ENCODE measurements around the gene RHOF.
A peak's percentile ranks its signal among the peaks of the same experiment; 100 is the strongest.

The RHOF gene

DNA sequence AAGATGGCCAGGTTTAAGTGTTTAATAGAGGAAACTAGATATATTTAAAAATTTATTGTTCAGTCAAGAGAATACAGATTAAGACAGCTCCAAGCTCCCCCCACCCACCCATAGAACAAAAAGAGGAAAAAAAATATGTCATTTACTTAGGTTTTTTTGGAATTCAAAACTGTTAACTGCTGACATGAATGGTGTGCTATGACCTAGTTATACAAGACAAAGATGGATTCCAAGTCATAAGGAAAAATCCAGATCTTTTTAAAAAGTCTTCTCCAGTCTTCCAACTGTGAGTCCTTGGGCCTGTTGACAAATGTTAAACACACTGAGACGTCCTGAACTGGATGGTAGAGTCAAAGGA, 9.0 kb upstream of the RHOF start:
- no peaks in the 10 kb centered on the region for H3K9me3 ChIP-seq (ENCODE audit: insufficient read depth, low read depth, low read length)
- 0% methylated on average over 1 of the region's 1 CpG for WGBS
- peaks cover 35% of the 10 kb centered on the region for H3K4me1 ChIP-seq (ENCODE audit: insufficient read depth, low read length)
- H3K27me3 ChIP-seq (ENCODE audit: insufficient read depth, low read length), result no peaks in the 10 kb centered on the region
- H3K9ac ChIP-seq (ENCODE audit: low read depth, low read length), result peak overlapping the region; percentile 99
- peaks cover 13% of the 10 kb centered on the region for H3K36me3 ChIP-seq (ENCODE audit: insufficient read depth, low read length)
- H3K4me3 ChIP-seq (ENCODE audit: low read length), result peak overlapping the region; percentile 78
- peak overlapping the region; percentile 99 for H3K27ac ChIP-seq (ENCODE audit: low read depth, low read length)

DNA sequence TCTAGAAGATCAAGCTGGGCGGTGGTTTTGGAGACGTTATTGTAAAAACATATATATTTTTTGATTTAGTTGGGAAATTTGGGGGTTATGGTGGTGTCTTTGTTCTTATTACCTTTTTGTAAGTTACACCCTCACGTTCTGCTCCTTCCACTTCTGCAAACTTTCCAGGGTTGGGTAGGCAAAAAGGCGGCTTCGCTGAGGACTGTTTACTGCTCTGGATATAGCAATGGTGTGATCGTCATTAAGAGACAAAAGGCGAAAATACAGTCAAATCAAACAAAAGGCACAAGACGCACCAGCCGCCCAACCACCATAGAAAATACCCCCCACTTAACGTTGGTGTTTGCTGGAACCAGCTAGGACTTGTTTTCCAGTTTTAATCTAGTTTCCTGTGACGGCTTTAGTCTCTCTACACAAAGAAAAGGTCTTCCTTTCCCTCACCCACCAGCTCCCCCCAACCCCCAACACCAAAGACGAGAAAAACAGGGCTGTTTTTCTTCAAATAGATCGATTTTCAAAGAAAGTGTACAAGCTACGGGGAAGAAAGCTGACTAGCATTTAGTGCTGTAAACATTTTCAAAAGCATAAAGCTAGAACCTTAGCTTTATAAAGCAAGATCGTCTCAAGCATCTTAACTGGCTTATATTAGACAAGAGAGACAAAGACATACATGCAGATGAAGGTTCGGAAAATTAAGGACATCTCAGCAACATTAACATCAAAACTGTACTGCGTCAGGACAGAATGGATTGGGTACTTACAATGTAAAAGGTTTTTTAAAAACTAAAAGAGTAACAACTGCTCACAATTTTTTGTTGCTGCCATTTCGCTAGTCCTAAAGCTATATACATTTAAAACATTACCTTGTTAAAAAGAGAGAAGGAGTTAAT, 8.4 kb upstream of the RHOF start:
- Histone ChIP-seq H3K27ac (ENCODE audit: low read depth, low read length) (peak overlapping the region; percentile 99), H3K27me3 (ENCODE audit: insufficient read depth, low read length) (no peaks in the 10 kb centered on the region), H3K9ac (ENCODE audit: low read depth, low read length) (peak overlapping the region; percentile 99), H3K36me3 (ENCODE audit: insufficient read depth, low read length) (peaks cover 11% of the 10 kb centered on the region), H3K9me3 (ENCODE audit: insufficient read depth, low read depth, low read length) (no peaks in the 10 kb centered on the region), H3K4me3 (ENCODE audit: low read length) (peak overlapping the region; percentile 78), H3K4me1 (ENCODE audit: insufficient read depth, low read length) (peaks cover 31% of the 10 kb centered on the region)
- WGBS, result 1% methylated on average over 13 of the region's 18 CpGs

DNA sequence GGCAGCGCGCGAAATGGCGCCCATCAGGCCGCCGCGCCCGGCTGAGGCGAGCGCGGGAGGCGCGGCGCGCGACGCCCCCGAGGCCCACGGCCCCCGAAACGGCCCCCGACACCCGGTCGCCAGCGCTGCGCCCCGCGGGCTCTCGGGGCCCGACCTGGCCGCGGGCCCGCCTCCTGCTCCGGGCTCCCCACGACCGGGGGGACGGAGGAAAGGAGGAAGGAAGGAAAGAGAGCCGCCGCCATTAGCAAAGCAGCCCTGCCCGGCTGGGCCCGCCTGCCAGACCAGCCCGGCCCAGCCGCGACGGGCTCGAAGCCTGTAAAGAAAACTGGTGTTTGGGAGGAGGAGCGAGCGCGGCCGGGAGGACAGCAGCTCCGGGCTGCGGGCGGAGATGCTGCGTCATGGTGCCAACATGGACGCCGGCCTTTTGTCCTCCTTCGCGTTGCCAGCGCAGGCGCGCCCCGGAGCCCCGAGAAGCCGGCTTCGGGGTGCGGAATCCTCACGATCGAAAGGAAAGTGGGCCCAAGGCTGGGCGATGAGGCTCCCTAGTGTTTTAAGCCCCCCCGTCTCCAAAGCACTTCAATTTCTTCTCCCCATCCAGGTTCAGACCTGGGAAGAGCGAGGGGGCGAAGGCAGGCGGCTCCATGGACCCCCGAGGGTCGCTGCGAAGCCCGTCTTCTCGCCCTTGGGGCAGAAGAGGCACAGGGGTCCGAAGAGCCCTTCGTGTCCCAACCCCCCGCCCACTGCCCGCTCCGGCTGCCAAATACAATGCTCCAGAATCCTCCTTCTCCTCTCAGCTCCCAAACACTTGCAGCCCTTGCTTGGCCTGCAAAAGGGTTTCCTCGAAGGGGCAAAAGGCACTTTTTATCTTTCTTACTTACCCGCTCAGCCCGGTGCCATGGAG, 7.5 kb upstream of the RHOF start:
- Histone ChIP-seq H3K9me3 (ENCODE audit: insufficient read depth, low read depth, low read length) (no peaks in the 10 kb centered on the region), H3K9ac (ENCODE audit: low read depth, low read length) (peak overlapping the region; percentile 99), H3K27ac (ENCODE audit: low read depth, low read length) (peak overlapping the region; percentile 99), H3K4me3 (ENCODE audit: low read length) (peak overlapping the region; percentile 78), H3K27me3 (ENCODE audit: insufficient read depth, low read length) (no peaks in the 10 kb centered on the region), H3K4me1 (ENCODE audit: insufficient read depth, low read length) (peaks cover 24% of the 10 kb centered on the region), H3K36me3 (ENCODE audit: insufficient read depth, low read length) (peaks cover 16% of the 10 kb centered on the region)
- WGBS, result under 1% methylated on average over 86 of the region's 86 CpGs

DNA sequence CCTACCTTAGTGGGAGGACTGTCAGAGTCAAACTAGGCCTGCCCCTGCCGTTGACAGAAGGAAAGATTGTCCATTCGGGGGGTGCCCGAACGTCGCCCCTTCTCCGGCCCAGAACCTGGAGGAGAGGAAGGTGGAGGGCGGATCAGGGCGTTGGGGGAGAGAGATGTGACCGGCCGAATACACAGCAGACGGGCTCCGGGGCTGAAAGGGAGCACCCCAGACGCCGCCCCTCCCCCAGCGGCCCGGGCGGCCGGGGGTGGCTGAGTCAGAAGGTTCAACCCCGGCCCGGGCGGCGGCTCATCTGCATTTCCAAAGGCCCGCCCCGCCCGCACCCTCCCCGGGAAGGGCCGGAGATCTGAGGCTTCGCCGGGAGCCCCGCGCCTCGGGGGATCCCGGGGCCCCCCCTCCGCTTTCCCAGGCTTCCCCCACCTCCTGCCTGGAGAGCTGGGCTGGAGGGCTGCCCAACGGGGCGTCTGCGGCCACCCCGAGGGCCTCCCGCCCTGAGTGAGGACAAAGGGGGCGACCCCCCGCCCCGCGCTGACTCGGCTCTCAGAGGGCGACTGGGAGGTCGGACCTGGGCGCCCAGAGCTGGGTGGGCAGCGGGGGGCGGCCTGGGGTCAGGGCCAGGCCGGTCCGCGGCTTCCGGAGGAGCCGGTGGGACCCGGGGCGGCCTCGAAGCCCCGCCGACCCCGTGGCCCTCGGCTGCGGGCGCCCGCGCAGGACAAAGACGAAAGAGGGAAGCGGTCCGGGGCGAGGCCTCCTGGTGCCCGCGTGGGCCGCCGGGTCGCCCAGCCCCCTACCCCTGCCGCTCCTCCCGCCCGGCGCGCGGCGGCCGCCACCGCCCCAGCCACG, 6.6 kb upstream of the RHOF start:
- H3K4me1 ChIP-seq (ENCODE audit: insufficient read depth, low read length), result peaks cover 25% of the 10 kb centered on the region
- H3K27me3 ChIP-seq (ENCODE audit: insufficient read depth, low read length), result no peaks in the 10 kb centered on the region
- peak overlapping the region; percentile 99 for H3K27ac ChIP-seq (ENCODE audit: low read depth, low read length)
- no peaks in the 10 kb centered on the region for H3K9me3 ChIP-seq (ENCODE audit: insufficient read depth, low read depth, low read length)
- under 1% methylated on average over 84 of the region's 84 CpGs for WGBS
- peaks cover 18% of the 10 kb centered on the region for H3K36me3 ChIP-seq (ENCODE audit: insufficient read depth, low read length)
- H3K9ac ChIP-seq (ENCODE audit: low read depth, low read length), result peak overlapping the region; percentile 99
- peak overlapping the region; percentile 78 for H3K4me3 ChIP-seq (ENCODE audit: low read length)

DNA sequence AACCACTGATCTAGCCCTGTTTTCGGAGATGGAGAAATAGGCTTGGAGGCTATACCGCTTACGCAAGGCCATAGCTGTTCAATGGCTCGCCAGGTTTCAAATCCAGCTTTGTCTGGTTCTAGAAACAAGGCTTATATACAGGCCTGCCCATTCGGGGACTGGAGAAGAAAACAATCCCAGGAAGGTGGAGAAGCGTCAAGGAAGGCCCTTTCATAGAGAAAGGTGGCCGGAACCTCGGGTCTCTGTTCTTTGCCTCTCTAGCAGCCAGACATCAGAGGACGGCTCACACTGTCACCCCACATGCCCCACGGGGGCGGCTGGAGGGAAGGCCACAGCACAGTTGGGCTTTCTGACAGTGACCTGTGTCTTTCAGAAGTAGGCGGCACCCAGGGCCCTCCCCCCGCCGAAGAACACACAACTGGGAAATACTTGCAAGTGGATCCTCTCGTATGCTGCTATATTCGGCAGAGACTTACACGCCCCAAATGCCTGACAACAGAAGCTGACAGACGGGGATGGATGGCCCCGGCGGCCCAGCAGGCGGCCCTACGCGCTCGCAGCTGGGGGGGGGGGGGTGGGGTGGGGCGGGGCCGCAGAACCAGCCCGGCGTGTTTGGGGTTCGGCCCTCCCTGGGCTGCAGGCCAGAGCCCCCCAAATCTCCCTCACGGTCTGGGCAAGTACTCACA, 5.8 kb upstream of the RHOF start:
- Histone ChIP-seq H3K9ac (ENCODE audit: low read depth, low read length) (peak overlapping the region; percentile 99), H3K27me3 (ENCODE audit: insufficient read depth, low read length) (no peaks in the 10 kb centered on the region), H3K4me1 (ENCODE audit: insufficient read depth, low read length) (peaks cover 25% of the 10 kb centered on the region), H3K27ac (ENCODE audit: low read depth, low read length) (peak overlapping the region; percentile 99), H3K36me3 (ENCODE audit: insufficient read depth, low read length) (peaks cover 18% of the 10 kb centered on the region), H3K4me3 (ENCODE audit: low read length) (peak overlapping the region; percentile 78), H3K9me3 (ENCODE audit: insufficient read depth, low read depth, low read length) (no peaks in the 10 kb centered on the region)
- WGBS, result 13% methylated on average over 21 of the region's 30 CpGs

DNA sequence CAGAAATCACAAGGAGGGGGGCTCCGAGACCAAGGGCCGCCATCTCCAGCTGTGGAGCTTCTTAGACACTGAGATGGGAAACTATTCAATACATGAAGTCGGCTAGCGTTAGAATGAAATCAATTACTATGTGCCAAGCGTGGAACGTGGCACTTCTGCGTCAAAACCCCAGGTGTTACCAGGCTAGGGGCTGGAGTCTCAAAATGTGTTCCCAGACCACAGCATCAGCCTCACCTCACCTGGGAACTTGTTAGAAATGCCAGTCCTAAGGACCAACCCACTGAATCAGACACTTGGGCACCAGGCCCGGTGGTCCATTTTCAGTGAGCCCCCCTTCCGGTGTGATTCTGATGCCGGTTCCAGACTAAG, 5.3 kb upstream of the RHOF start:
- Histone ChIP-seq H3K9ac (ENCODE audit: low read depth, low read length) (peak overlapping the region; percentile 18; the same call in 1 of the 2 replicates), H3K27me3 (ENCODE audit: insufficient read depth, low read length) (no peaks in the 10 kb centered on the region), H3K9me3 (ENCODE audit: insufficient read depth, low read depth, low read length) (no peaks in the 10 kb centered on the region), H3K36me3 (ENCODE audit: insufficient read depth, low read length) (peaks cover 18% of the 10 kb centered on the region), H3K4me1 (ENCODE audit: insufficient read depth, low read length) (peaks cover 25% of the 10 kb centered on the region), H3K4me3 (ENCODE audit: low read length) (peak overlapping the region; percentile 78), H3K27ac (ENCODE audit: low read depth, low read length) (peak overlapping the region; percentile 75; the same call in 1 of the 2 replicates)
- 38% methylated on average over 10 of the region's 10 CpGs for WGBS

DNA sequence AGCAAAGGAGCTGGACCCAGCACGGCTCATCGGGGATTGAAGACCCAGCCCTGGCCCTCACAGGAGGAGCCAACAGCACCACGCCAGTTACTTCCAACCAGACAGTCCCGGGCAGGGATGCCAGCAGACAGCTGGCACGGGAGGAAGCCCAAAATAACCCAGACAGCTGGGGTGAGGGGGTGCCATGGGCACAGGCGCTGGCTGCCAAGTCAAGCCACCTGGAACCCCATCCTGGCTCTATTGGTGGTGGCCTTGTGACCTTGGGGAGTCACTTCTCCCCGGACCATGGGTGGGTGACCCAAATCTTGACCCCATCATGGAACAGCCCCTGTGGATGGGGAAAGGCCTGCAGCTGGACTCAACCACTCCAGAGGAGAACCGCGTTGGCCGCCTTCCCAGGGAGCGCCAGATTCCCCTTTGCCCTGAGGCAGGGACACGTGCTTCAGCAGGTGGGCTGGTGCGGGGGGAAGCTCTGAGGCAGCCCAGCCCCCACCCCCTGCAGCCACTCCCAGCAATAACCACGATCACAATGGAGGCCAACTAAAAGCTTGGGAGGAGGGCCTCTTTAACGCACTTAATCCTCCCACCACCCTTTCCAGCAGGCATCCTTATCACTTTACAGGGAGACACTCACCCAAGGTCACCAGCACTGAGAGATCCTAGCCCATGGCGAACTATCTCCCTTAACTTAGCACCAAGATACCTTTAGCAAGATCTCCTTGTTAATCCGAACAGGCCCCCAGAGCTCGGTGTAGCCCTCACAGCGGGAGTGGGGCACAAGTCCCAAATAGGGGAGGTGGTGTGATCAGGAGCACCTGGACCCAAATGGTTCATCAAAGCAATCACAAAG, 4.7 kb upstream of the RHOF start:
- 34% methylated on average over 19 of the region's 19 CpGs for WGBS
- peaks cover 25% of the 10 kb centered on the region for H3K4me1 ChIP-seq (ENCODE audit: insufficient read depth, low read length)
- peak overlapping the region; percentile 75; the same call in 1 of the 2 replicates for H3K27ac ChIP-seq (ENCODE audit: low read depth, low read length)

DNA sequence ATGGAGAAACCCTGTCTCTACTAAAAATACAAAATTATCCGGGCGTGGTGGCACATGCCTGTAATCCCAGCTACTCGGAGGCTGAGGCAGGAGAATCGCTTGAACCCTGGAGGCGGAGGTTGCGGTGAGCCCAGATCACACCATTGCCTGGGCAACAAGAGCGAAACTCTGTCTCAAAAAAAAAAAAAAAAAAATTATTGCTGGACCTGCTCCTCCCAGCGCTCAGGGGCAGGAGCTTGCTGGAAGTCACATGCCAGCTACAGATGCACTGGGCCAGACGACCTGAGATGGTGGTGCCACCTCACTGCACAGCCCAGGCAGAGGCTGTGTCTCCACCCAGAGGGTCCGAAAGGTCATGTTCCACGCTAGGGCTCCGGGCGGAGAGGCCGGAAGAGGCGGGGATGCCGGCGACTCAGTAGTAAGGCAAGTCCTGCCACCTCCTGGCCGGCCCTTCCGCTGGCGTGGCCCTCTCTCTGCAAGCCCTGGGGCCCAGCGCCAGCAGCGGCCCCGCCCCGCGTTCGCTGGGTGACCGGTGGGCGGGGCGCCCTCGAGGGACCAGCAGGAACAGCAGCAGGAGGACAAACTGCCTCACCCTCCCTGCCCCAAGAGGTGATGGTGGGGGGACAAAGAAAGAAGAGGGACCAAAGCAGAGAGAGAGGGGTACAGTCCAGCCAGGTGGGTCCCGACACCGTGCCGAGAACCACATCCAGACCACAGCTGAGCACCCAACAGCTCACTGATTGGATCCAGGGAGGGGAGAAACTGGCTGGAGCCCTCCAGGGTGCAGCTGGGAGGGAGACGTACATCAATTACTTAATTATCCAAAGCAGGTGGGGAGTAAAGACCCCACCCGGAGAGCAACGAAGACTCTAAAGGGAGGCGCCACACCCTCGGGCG, 3.6 kb upstream of the RHOF start:
- no peaks in the 10 kb centered on the region; the same call in 1 of the 2 replicates for H3K27me3 ChIP-seq (ENCODE audit: insufficient read depth, low read length)
- H3K9ac ChIP-seq (ENCODE audit: low read depth, low read length), result peak overlapping the region; percentile 9; the same call in 1 of the 2 replicates
- H3K36me3 ChIP-seq (ENCODE audit: insufficient read depth, low read length), result peaks cover 18% of the 10 kb centered on the region
- peaks cover 25% of the 10 kb centered on the region for H3K4me1 ChIP-seq (ENCODE audit: insufficient read depth, low read length)
- H3K27ac ChIP-seq (ENCODE audit: low read depth, low read length), result no peak overlapping the region
- 31% methylated on average over 36 of the region's 39 CpGs for WGBS
- peak overlapping the region; percentile 38 for H3K4me3 ChIP-seq (ENCODE audit: low read length)
- no peaks in the 10 kb centered on the region for H3K9me3 ChIP-seq (ENCODE audit: insufficient read depth, low read depth, low read length)

More for the DNA sequence above, 4.7 kb upstream of the RHOF start:
- Histone ChIP-seq H3K4me3 (ENCODE audit: low read length) (peak overlapping the region; percentile 78), H3K9me3 (ENCODE audit: insufficient read depth, low read depth, low read length) (no peaks in the 10 kb centered on the region), H3K36me3 (ENCODE audit: insufficient read depth, low read length) (peaks cover 18% of the 10 kb centered on the region), H3K9ac (ENCODE audit: low read depth, low read length) (peak overlapping the region; percentile 19), H3K27me3 (ENCODE audit: insufficient read depth, low read length) (no peaks in the 10 kb centered on the region)
